HG02840 (cell line): ENCODE results near the gene TEC.
A peak's percentile ranks its signal among the peaks of the same experiment; 100 is the strongest.

Source experiments
- ATAC-seq: cut with Tn5 transposase; IDR thresholded peaks from one replicate; pipeline ENCODE4 v1.9.1; 2021; ENCODE audit warnings: mild to moderate bottlenecking, moderate library complexity, moderate number of reproducible peaks; ENCODE audit not compliant: unreplicated experiment, low FRiP score

TEC gene

DNA sequence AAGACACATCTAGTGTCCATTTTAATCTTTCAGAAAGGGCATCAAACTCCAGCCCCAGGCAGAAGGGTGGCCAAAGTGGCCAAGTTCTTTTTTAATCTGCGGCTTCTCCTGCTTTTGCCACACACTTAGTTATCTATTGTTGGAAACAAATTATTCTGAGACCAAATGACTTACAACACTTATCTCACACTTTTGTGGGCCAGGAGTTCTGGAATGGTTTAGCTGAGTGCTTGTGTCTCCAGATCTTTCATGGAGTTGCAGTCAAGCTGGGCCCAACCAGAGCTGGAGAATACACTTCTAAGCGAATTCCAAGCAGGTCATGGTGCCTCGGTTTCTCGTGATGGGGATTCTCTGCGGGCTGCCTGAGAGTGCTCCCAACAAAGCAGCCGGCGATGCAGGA lies 139.5 kb downstream of the TEC start:
- no peak for ATAC-seq

DNA sequence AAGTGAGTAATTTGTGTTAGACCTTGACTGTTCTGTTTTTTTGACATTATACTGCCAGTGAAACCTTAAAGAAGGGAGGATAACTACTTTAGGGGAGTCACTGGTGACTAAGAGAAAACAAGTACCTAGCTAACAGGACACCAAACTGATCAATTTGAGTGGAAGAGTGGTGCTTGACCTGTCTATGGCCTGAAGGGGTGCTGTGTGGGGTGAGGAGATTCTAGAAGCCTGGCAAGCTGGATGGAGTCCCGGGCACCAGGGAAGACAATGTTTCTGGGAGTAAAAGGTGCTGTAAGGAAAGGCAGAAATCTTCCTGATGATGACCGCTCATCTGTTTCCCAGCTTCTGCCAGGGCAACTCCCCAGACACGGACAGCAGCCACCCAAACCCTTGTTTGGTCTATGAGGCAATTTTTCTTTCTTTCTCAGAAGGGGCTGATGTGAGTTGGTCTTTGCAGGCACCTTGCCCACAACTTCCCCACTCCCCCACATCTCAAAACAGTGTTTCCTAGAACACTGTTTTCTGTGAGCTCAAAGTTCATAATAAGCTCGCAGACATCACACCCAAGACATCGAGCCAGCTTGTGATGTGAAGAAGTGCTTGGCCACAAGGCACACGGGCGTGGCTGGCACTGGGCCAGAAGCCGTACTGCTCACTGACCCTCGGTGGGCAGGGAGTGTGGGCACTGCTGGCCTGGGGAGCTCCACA lies 140.2 kb downstream of the TEC start:
- ATAC-seq, result no peak

DNA sequence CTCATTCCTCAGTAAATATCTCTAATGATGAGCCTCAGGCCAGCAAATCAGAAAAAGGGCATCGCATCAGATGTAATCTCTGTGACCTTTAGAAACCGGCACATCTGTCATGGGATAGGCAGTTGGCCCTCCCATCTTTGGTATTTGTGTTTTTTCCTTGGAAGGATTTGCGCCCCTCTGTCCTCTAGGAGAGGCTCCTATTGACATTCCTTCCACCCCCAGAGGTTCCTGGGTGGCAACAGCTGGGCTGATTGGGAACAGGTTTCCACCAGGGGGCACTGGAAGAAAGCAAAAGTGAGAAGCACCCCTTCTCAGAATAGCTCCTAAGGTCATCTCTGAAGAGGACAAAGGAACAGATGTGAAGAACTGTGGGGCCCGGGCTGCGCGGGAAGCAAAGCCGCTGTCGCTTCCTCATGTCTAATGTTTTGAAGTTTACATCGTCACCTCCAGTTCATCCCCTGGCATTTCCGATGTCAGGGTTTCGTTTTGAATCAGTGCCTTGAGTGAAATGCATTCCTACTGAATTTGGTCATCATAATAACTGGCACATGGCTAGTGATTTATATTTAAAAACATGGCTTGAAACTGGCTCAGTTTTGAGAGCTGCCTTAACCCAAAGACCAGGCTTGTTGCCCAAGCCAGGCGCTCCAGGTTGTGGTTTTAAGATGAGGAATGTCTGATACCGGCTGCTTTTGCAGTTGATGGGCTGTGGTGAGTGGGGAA lies 141.8 kb downstream of the TEC start:
- peak; percentile 92 for ATAC-seq

DNA sequence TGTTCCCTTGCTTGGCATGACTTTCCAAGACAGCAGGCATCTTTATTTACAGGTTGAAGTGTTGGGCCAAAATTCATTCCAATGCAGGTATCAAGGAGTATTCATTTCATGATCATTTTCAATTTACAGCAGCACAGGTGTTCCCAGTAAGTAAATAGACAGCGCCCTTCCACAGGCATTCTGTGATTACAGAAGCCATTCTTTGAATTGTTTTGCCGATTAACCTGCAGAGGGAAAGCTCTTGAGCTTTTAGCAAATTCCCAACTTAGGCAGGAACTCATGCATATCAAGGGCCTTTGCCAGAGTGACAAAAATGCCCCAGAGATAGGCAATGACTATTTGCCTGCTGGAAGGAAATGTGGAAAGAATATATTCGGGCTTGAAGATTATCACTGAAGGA lies 142.4 kb downstream of the TEC start:
- no peak for ATAC-seq

DNA sequence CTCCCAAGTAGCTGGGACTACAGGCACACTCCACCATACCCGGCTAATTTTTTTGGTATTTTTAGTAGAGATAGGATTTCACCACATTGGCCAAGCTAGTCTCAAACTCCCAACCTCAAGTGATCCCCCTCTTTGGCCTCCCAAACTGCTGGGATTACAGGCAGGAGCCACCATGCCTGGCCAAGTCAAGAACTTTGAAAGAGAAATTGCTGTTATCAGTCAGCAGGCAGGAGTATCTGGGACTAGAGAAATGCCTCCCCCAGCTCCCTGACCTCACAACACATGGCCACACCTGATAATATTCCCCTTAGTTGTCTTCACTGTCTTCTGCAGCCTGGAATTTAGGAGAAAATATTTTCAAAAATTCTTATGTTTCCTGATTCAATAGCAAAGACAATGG lies 143.0 kb downstream of the TEC start:
- ATAC-seq, result no peak

DNA sequence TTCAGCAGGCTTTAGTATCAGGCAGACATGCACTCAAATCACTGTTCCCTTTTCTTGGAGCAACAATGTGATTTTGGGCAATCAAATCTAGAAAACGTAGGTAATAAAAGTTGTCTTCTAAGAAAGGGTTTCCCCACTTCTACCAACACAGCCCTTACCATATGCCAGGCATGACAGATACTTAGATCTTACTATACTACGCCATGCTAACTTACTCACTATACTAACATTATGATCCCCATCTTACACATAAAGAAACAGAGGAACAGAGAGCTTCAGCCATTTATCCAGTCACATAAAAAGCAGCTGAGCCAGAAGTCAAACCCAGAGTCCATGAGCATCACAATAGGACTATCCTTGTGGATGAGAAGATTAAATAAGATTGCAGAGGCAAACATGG lies 144.8 kb downstream of the TEC start:
- ATAC-seq, result no peak

DNA sequence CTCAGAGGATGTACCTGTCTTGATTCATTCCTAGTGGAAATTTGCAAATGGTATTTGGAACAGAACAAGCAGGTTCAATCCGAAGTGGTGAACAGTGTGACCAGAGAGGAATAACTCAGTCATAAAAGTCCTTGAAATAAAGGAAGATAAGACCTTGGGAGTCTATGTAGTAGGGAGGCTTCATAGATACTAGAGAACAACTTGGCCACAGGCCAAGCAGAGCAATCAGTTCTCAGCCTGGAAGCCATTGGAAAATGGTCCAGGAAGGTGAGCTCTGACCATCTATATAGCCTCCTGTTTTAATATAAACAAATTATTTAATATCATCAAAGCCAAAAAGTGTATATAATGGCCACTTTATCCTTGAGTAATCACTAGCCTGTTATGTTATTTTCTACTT lies 146.9 kb downstream of the TEC start:
- ATAC-seq, result no peak

DNA sequence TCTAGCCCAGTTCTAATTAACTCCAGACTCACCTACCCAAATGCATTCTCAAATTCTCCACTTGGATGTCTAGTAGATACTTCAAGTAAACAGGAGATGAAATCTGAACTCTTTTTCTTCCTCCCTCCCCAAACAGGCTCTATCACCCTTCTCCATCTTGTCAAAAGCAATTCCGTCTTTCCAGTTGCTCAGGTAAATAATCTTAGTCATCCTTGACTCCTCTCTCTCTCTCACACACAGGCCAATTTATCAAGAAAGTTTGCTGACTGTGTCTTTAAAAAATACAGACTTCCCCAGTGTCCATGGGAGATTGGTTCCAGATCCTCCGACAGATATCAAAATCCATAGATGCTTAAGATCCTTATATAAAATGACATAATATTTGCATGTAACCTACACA lies 148.5 kb downstream of the TEC start:
- no peak for ATAC-seq

DNA sequence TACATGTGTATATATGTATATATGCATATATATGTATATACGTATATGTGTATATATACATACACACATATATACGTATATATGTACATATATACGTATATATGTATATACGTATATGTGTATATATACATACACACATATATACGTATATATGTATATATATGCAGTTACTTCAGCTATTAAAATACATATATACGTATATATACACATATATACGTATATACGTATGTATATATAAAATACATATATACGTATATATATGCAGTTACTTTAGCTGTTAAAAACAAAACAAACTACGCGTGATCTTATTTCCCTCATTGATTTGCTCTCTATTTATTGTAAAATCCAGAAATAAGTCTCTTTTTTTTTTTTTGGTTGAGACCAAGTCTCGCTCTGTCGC lies 149.5 kb downstream of the TEC start:
- no peak for ATAC-seq

DNA sequence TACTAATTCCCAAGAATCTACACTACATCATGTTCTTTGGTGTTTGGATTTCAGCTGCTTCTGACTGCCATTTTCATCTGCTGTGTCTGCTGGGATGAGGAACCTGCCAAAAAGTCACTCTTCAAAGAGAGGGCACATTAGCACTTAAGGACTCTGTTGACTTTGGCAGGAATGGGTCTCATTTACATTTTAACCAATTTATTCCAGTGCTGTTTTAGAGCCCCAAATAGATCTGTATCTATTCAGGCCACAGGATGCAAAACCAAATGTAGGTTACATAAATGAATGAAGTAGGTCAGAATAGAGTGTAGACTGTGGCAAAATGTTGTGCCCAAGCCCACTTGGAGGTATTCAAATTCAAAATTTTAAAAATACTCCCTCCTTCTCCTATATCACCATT lies 150.0 kb downstream of the TEC start:
- no peak for ATAC-seq

DNA sequence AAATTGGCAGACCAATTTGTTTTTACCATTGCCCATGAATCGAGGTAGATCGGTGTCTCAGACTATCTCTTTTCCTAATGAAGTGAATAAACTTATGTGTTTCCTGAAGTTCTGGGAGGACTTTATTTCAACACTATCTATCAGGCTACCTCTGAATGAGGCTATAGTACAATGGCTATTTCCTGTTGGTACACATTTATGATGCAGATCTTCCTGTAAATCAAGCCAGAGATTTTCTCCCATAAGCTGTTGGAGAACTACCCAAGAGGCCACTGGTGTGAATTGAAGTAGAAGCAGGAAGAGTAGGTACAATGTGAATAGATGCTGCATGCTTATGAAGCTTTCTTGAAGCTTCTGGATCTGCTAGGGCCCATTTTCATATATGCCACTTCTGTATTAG lies 151.6 kb downstream of the TEC start:
- no peak for ATAC-seq

DNA sequence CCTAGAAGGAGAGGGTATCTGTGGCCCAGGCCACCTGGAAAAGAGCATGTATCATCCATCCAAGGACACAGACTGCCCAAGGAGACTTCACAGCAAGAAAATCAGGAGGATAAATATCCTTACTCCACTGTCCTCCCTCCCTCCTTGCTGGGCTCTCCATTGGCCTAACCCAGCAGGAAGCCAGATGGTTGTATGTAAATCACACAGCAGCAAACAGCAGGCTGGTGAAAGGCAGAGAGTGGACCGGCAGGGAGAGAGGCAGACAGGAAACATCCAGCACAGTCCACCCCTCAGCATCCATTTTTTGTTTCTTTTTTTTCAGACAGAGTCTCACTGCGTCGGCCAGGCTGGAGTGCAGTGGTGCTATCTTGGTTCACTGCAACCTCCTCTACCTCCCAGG lies 153.1 kb downstream of the TEC start:
- ATAC-seq, result no peak

DNA sequence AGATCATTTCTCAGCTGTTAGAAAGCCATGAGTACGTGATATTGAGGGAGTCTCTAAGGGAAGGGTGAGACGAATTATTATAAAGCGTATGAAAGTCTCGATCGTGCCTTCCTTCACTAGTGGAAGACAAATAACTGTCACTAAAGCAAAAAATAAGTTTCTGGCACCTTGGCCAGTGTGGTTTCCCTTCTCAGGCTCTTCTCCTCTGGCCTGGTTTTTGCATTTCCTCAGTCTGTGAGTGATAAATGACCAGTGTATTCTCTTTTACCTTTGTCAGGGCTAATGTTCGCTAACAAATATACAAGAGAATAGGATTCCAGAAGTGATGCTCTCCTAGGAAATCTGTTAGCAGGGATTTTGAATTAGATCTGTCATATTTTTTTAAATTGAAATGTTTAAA lies 155.2 kb downstream of the TEC start:
- no peak for ATAC-seq

DNA sequence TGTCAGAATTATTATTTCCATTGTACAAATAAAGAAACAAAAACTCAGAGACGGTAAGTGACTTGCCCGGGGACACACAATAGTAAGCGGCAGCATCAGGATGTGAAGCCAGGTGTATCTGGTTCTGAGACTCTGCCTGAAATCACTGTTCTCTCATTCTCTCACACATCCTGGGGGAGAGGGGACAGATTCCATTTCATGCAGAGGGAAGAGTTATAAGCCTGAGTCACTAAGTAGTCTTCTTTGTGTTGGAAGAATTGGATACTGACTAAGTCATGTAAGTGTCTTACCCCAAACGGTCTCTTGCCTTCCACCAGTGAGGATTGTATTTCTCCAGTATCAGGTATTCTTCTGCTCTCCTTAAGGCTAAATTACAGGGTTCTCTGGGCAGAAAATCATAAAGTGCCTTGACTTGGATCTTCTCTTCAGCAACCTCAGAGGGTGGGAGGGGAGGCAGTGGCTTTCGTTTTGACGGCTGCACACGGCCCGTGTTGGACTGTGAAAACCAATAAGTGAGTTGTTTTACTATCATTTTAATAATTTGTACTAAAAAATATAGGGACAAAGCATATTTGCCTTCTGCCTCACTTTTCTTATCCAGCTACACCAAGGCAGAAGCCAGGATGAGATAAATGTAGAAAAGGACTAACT lies 157.5 kb downstream of the TEC start:
- no peak for ATAC-seq

DNA sequence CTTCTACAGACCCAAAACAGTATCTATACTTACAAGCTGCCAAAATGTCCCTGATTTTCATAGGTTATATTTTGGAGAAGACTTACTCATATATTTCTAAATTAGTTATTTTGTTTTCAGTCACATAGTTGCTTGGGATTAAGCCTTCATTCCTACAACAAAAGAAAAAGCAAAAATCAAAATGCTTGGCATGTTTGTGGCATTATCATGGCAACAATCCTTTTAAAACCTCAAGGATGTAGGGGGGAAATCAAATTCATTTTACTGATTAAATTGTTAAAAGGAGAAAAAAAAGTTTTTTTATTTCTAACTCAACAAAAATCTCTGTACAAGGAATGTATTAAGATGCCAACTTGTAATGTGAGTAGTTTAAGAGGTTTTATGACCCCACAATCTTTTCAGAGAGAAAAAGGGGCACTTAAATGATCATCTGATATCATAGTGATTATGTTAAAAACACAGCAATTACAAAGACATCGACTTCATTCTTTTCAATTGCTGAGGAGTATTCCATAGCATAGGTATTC lies 159.1 kb downstream of the TEC start:
- ATAC-seq, result no peak

DNA sequence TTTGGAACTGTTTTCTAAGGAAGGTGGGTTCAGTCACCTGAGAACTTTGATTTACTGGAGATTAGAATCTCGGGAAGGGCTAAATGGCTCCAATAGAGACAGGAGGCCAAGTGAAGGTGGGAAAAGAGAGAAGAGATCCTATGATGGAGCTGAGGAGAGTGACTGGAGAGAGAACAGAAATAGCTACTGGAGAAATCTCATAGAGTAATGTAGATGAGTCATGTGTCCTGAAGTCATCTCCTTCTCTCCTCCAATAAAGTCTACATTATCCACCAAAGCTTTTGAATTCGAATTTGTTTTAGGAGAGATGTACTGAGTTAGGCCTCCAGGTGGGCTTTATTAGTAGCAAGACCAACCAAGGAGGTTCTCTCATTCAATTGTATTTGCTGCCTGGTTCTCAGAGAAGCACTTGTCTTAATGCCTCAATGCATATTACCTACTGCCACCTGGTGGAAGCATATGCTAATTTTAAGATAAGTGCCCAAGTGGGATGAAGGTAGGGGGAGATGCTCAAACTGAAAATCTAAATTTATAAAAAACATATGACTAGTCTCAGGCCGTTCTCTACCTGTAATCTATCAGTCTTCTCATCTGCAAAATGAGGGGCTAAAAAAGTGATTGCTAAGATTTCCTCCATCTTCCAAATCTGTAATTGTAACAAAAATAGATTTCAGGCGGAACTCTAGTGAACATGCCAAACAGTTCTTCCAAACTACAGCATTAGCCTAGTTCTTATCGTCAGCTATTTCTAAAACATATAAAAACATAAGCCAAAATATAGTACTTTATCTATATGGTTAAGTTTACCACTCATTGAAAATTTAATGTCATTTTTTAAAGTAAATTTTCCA lies 160.0 kb downstream of the TEC start:
- no peak for ATAC-seq

DNA sequence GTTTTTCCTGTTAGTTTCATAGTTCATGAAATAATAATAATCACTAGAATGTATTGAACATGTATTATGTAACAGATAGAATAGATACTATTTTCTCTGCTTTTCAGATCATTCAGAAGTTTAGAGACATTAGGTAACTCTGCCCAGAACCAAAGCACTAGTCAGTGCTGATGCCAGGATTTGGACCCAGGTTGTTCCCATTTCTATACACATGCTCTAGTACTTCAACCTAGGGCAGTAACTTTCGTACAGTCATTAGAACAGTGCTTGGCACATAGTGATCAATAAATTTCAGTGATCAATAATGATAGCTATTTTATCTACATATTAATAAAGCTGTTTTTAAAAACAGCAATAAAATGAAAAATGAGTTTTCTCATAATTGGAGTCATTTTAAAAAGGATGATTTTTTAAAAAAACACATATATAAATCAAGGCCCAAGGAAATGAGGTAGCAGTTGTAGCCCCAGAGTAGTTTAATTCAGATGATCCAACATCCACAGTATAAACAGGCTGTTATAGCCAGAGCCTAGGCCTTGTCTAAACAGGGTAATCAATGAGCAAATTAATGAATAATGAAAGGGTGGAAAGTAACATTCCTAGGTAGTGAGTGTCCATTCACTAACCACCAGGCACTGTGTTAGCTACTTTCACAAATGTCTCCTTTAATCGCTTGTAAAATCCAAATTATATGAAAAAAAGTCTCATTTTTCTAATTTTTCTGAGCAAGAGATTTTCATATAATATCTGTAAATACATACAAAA lies 161.1 kb downstream of the TEC start:
- no peak for ATAC-seq

DNA sequence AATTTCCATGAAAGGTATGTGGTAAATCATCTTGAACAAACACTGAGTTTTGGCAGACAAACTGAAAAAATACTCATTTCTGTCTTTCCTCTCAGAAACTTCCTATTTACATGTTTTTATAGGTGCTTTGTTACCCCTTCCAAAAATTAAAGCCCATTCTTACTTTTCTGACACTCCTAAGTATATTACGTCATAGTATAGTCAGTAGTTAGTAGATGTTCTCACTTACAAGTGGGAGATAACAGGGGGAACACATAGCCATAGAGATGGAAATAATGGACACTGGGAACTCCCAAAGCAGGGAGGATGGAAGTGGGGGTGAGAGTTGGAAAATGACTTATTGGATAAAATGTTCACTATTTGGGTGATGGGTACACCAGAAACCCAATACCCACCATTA lies 164.4 kb downstream of the TEC start:
- no peak for ATAC-seq

DNA sequence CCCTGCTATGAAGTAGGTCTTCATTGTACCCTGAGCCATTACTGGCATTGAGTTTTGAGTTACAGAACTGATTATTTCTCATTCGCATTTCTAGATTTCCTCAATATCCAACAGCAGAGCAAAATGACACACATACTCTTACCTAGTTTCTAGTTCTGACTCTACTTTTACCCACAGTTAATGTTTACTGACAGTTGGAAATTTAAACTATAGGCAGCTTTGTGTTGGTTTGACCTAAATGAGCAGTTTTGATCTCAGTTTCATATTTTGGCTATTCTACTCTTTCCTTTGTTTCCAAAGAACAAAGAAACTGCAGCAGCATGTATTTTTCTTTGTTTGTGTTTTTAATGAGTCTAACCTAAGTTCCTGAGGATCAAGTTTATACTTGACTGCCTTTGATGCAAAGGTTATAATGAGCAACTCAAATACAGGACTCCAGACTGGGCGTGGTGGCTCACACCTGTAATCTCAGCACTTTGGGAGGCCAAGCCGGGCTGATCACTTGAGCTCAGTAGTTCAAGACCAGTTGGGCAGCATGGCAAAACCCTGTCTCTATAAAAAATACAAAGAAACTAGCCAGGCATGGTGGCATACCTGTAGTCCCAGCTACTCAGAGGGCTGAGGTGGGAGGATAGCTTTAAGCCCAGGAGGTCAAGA lies 166.0 kb downstream of the TEC start:
- ATAC-seq, result peak; percentile 66
